GM23248 (cell line): ENCODE results near the gene SPATC1L.

ENCODE experiments used
- EZH2 ChIP-seq: fragments of 200-600 bp; sonication (generic); IDR thresholded peaks from 2 replicates; pipeline ENCODE4 v1.6.1; 2018; ENCODE audit warnings: antibody characterized with exemption, mild to moderate bottlenecking; ENCODE audit not compliant: insufficient read depth, poor library complexity, severe bottlenecking
- EZH2phosphoT487 ChIP-seq: fragments of 200-600 bp; sonication (generic); IDR thresholded peaks from 2 replicates; pipeline ENCODE4 v1.6.1; 2018; ENCODE audit warnings: antibody characterized with exemption, moderate library complexity, mild to moderate bottlenecking, low read depth; ENCODE audit not compliant: insufficient read depth

DNA sequence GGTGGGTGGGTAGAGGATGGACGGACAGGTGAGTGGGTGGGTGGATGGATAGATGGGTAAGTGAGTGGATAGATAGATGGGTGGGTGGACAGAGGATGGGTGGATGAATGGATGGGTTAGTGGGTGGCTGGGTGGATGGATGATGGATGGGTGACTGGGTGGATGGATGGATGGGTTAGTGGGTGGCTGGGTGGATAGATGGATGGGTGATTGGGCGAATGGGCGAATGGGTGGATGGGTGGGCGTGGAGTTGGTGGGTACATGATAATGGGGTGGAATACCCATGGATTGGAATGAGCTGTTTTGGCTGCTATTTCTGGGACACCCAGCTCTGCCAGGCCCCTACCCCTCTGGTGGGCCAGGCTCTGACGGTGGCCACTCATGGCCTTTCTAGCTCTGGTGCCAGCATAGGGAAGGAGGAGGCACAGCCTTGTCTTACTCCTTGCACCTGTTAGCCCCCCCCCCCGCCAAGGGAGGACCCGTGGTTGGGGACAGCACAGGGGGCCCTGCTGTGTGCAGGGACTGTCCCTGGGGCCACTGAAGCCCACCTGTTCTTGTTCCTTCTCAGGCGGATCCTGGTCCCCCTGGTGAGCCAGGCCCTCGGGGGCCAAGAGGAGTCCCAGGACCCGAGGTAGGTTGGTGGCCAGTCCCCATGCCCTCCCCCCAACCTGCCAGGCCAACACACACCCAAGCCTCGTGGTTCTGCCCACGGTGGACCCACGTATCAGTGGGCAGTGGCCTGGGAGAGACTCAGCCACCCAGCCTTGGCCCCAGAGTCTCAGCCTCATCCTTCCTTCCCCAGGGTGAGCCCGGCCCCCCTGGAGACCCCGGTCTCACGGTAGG, 60.0 kb downstream of the SPATC1L start:
- no peak for TF ChIP-seq EZH2
- no peak for TF ChIP-seq EZH2phosphoT487
